Activated CD8-positive, alpha-beta T cell treated with anti-CD3 and anti-CD28 coated beads, Interleukin-2, amount 10 ng/mL, durations not matched to agents 7 days and 5 days (primary cell): ENCODE data around the gene MRNIP. TPM values are rescaled to one million over a fixed set of nuclear protein-coding genes. Genes with fewer than 3 reads are reported as not detected.
A peak's percentile ranks its signal among the peaks of the same experiment; 100 is the strongest.

Experiments
- ATAC-seq: fragments of 150-1000 bp; cut with Tn5 transposase; one replicate; pipeline ENCODE4 v1.10.0; 2021; ENCODE audit warnings: moderate library complexity
- CTCF ChIA-PET: fragments of 350-600 bp; sonication (Branson Sonifier 250); formaldehyde crosslinking; loops from one replicate; lab custom pipeline; 2021; ENCODE audit warnings: antibody characterized with exemption; lab: Charles Lee
- POLR2A ChIA-PET: fragments of 350-600 bp; sonication (Branson Sonifier 250); formaldehyde crosslinking; loops from one replicate; lab custom pipeline; 2021; ENCODE audit warnings: antibody characterized with exemption; lab: Charles Lee
- DNase-seq: peaks from one replicate; pipeline ENCODE4 v3.0.0-alpha.2; 2020
- H3K27ac Mint-ChIP-seq: one replicate; pipeline ENCODE4 v1.8.0; 2021; ENCODE audit warnings: mild to moderate bottlenecking, mixed read lengths
- H3K27me3 Mint-ChIP-seq: one replicate; pipeline ENCODE4 v1.8.0; 2021; ENCODE audit warnings: low read depth, mixed read lengths
- H3K36me3 Mint-ChIP-seq: one replicate; pipeline ENCODE4 v1.8.0; 2021; ENCODE audit warnings: low read depth, mixed read lengths
- H3K4me1 Mint-ChIP-seq: one replicate; pipeline ENCODE4 v1.8.0; 2021; ENCODE audit warnings: low read depth, mixed read lengths
- H3K4me3 Mint-ChIP-seq: one replicate; pipeline ENCODE4 v1.8.0; 2021; ENCODE audit warnings: mild to moderate bottlenecking, mixed read lengths
- H3K9me3 Mint-ChIP-seq: one replicate; pipeline ENCODE4 v1.8.0; 2022; ENCODE audit warnings: mixed read lengths; ENCODE audit not compliant: insufficient read depth
- total RNA-seq, 2 experiments: library from RNA; stranded (reverse); gene quantifications; one replicate each; pipeline ENCODE4 v1.2.3, GENCODE V29; 2021

MRNIP gene
- total RNA-seq, 2 experiments from 2014 or later, result 16.1 to 17.1 TPM

DNA sequence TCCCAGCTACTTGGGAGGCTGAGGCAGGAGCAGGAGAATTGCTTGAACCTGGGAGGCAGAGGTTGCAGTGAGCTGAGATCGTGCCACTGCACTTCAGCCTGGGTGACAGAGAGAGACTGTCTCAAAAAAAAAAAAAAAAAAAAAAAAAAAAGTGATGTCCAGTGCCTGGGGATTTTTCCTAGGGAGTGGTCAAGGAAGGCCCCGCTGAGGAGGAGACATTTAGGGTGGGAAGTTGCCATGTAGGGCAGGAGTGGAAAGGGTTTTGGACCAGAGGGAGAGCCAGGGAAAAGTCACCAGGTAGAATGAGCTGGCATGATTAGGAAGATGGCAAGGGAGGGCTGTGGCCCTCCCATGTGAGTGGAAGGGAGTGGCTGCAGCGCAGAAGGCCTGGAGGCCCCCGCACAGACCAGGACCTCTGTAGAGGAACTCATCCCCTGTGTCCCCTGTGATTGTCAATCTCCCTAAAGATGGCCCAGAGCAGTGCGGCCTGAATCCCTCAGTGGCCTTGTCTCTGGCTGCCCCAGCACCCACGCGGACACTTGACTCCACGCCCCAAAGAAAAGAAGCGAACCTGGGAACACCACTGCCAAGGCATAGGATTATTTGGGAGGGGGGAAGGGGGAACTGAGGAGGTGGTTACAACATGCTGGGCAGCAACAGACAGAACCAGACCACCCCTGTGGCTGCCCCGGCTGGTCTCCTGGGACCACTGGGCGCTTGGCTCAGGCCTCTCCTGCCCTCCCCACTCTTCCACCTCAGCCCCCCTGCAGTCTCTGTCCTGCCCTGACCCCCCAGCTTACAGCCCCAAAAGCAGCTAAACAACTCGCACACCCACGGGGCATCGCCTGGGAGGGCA is 40.5 kb downstream of the MRNIP start:
- H3K4me1 Mint-ChIP-seq, result peaks cover 47% of the 10 kb centered on the region
- H3K36me3 Mint-ChIP-seq, result peaks cover 22% of the 10 kb centered on the region
- ATAC-seq (no peak), DNase-seq (no peak)
- no peaks in the 10 kb centered on the region for H3K9me3 Mint-ChIP-seq
- H3K27ac Mint-ChIP-seq, result peak overlapping the region; percentile 86
- H3K4me3 Mint-ChIP-seq, result peak overlapping the region; percentile 74
- no peaks in the 10 kb centered on the region for H3K27me3 Mint-ChIP-seq
- ChIA-PET CTCF (interaction anchor here (0.8 to 3.0 kb wide), 2 partner anchors 9 to 23 kb away, joined by 3 to 13 read pairs; partner anchors contain the start of gene LTC4S), POLR2A (interaction anchor here (0.7 kb wide), 1 partner anchor 12 kb away, joined by 4 read pairs; no protein-coding TSS in a partner anchor)

DNA sequence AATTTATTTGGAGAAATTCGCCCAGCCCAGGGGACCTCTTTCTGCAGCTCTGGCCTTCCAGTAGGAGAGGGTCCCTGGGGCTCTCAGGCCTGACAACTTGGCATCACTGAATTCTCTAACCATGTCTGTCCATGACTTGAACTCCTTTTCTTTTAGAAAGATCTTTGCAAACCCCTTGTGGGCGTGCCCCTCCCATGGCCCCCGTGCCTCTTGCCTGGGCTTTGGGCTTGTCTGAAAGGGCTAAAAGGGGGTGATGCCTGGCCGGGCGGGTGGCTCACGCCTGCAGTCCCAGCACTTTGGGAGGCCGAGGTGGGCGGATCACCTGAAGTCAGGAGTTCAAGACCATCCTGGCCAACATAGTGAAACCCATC is 41.2 kb downstream of the MRNIP start:
- Mint-ChIP-seq H3K27ac (no peak overlapping the region), H3K4me3 (peak overlapping the region; percentile 15), H3K4me1 (peaks cover 41% of the 10 kb centered on the region), H3K9me3 (no peaks in the 10 kb centered on the region), H3K36me3 (peaks cover 22% of the 10 kb centered on the region), H3K27me3 (no peaks in the 10 kb centered on the region)
- CTCF ChIA-PET, result interaction anchor here (0.8 kb wide), 1 partner anchor 9 kb away, joined by 3 read pairs; no protein-coding TSS in a partner anchor
- POLR2A ChIA-PET, result interaction anchor here (0.6 kb wide), 1 partner anchor 85 kb away, joined by 3 read pairs; the partner anchor contains the start of gene MAML1
- ATAC-seq (no peak), DNase-seq (no peak)

DNA sequence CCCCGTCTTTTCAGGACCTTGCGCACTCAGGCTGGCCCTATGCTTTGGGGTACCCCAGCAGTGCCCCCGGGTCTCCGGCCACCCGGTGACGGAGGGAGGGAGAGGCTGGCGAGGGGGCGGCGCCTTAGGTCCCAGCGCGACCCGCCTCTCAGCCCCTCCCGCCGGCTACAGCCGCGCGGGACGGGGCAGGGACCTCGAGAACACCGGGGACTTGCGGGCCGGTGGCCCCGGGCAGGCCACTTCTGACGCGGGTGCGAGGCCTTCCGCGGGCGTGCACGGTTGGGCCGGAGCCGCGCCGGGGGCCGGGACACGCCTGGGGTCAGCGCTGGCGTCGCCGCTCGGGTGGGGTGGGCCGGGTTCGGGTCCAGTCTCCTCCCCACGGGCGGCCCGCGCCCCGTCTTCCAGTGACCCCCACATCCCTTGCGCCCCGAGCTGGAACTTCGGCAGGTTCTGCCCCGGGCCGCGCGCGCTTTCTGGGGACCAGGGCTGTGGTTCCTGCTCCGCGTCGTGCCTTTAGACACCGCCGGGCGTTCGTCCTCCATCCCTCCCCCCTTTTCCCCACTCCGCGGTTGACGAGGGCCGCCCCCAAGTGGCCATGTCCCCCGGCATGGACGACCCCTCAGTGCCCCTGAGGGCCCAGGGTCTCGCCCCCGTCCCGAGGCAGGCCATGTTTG is 41.7 kb downstream of the MRNIP start:
- H3K9me3 Mint-ChIP-seq, result no peaks in the 10 kb centered on the region
- H3K27me3 Mint-ChIP-seq, result no peaks in the 10 kb centered on the region
- ChIA-PET CTCF (no interaction called here), POLR2A (interaction anchor here (0.6 kb wide), 2 partner anchors 8 to 84 kb away, joined by 3 read pairs; partner anchors contain the start of gene MAML1)
- ATAC-seq (no peak), DNase-seq (no peak)
- H3K4me3 Mint-ChIP-seq, result no peak overlapping the region
- peaks cover 36% of the 10 kb centered on the region for H3K4me1 Mint-ChIP-seq
- H3K27ac Mint-ChIP-seq, result no peak overlapping the region
- peaks cover 18% of the 10 kb centered on the region for H3K36me3 Mint-ChIP-seq

DNA sequence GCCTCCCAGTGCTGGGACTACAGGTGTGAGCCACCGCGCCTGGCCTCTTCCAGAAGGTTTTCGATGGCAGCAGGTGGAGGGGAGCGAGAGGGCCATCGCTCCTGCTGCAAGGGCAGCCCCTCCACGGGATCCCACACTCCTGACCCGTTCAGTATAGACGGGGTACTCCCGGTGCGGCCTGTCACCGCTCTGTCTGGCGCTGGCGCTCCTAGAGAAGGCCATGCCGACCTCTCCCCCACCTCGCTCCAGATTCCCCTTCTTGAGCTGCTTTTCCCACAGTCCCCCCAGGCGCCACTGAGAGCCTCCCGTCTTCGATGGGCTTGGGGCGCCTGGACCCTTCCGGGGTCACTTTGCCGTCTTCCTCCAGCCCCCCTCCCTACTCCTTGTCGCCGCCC is 42.2 kb downstream of the MRNIP start:
- peaks cover 33% of the 10 kb centered on the region for H3K4me1 Mint-ChIP-seq

DNA sequence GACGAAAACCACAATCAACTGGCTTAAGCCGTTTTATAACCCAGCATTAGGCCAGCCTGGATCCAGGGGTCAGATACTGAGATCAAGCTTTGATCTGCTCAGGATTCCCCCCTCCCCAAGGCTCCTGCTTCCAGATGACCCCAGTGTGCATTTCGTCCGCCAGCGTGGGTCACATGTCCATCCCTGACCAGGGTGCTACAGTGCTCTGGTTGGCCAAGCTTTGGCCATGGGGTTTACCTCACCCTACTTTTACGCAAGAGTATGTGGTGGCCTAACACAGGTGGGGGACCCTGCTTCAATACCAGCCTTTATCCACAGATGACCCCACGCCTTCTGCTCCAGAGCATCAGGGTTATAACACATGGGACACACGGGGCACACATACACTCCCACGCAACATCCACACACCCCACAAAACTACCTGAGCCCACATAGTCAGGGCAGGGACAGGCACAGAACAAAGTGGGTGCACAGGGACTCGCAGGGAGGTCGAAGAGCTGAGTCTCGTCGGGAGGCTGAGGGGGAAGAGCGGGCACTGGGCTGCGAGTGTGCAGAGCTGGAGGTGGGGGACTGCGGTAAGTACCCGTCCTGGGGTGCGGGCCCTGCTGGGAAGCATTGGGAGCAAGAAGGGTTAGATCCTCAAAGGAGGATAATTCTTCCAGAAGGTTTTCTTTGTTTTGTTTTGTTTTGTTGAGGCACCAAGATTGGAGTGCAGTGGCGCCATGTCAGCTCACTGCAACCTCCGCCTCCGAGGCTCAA is 42.9 kb downstream of the MRNIP start:
- no peak overlapping the region for H3K27ac Mint-ChIP-seq
- H3K9me3 Mint-ChIP-seq, result no peaks in the 10 kb centered on the region
- no peak for DNase-seq
- POLR2A ChIA-PET, result no interaction called here
- H3K36me3 Mint-ChIP-seq, result peaks cover 23% of the 10 kb centered on the region
- peaks cover 33% of the 10 kb centered on the region for H3K4me1 Mint-ChIP-seq
- no peaks in the 10 kb centered on the region for H3K27me3 Mint-ChIP-seq
- no peak for ATAC-seq
- no peak overlapping the region for H3K4me3 Mint-ChIP-seq
- CTCF ChIA-PET, result interaction anchor here (0.6 to 0.7 kb wide), 2 partner anchors 9 to 20 kb away, joined by 3 read pairs; no protein-coding TSS in a partner anchor

More for the DNA sequence above, 42.2 kb downstream of the MRNIP start:
- Mint-ChIP-seq H3K27ac (no peak overlapping the region), H3K9me3 (no peaks in the 10 kb centered on the region), H3K4me3 (no peak overlapping the region), H3K36me3 (peaks cover 20% of the 10 kb centered on the region), H3K27me3 (no peaks in the 10 kb centered on the region)
- no peak for ATAC-seq
- ChIA-PET POLR2A (interaction anchor here (0.6 kb wide), 1 partner anchor 7 kb away, joined by 3 read pairs; no protein-coding TSS in a partner anchor), CTCF (no interaction called here)
- DNase-seq, result no peak

DNA sequence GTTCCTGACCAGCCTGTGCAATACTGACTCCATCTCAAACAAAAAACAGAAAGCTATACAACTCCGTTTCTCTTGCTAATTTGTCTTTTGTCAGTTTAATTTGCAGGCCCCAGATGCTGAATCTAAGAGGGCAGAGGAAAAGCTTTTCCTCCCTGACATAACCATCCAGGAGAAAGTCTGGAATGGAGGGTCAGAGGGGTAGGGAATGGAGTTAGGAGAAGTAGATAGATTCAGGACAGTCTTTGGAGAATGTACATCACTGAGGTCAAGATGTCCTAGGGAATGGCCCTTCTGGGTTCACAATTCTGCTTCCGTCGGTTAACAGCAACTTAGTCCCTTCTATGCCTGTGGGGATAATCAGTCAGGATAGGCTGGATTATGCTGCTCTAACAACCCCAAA is 44.5 kb downstream of the MRNIP start:
- POLR2A ChIA-PET, result no interaction called here
- no peaks in the 10 kb centered on the region for H3K27me3 Mint-ChIP-seq
- H3K9me3 Mint-ChIP-seq, result no peaks in the 10 kb centered on the region
- ATAC-seq (no peak), DNase-seq (no peak)
- no peak overlapping the region for H3K4me3 Mint-ChIP-seq
- no peak overlapping the region for H3K27ac Mint-ChIP-seq
- H3K36me3 Mint-ChIP-seq, result peaks cover 28% of the 10 kb centered on the region
- H3K4me1 Mint-ChIP-seq, result peaks cover 19% of the 10 kb centered on the region
- CTCF ChIA-PET, result interaction anchor here (2.2 kb wide), 1 partner anchor 12 kb away, joined by 11 read pairs; no protein-coding TSS in a partner anchor

DNA sequence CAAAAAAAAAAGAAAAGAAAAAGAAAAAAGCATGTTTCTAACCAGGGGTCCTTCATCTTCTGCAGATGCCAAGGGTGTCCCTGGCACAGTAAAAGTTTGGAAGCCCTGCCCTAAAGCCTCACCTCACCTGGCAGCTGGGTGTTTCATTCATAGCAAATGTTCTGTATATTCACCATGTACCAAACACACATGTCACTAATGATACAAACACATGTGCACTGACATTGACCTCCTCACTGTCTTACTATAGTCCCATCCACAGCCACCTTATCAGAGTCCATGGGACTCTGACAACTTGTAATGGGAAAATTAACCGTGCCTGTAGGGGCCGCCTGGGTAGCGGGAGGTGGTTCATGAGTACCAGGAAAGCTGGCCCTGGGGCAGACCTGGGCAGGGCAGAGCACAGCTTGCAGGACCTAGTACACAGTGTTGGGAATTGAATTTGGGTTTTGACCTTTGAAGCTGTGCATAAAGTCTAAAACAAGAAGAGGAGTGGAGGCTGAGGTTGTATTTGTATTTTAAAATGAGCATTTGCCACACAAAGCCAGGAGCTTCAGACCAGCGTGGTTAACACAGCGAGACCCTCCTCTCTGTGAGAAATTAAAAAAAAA is 45.5 kb downstream of the MRNIP start:
- peaks cover 11% of the 10 kb centered on the region for H3K4me1 Mint-ChIP-seq
- H3K27ac Mint-ChIP-seq, result no peak overlapping the region
- H3K27me3 Mint-ChIP-seq, result no peaks in the 10 kb centered on the region
- no peak for ATAC-seq
- ChIA-PET POLR2A (no interaction called here), CTCF (interaction anchor here (2.2 kb wide), 1 partner anchor 11 kb away, joined by 11 read pairs; no protein-coding TSS in a partner anchor)
- peaks cover 26% of the 10 kb centered on the region for H3K36me3 Mint-ChIP-seq
- no peaks in the 10 kb centered on the region for H3K9me3 Mint-ChIP-seq
- H3K4me3 Mint-ChIP-seq, result no peak overlapping the region
- DNase-seq, result no peak

DNA sequence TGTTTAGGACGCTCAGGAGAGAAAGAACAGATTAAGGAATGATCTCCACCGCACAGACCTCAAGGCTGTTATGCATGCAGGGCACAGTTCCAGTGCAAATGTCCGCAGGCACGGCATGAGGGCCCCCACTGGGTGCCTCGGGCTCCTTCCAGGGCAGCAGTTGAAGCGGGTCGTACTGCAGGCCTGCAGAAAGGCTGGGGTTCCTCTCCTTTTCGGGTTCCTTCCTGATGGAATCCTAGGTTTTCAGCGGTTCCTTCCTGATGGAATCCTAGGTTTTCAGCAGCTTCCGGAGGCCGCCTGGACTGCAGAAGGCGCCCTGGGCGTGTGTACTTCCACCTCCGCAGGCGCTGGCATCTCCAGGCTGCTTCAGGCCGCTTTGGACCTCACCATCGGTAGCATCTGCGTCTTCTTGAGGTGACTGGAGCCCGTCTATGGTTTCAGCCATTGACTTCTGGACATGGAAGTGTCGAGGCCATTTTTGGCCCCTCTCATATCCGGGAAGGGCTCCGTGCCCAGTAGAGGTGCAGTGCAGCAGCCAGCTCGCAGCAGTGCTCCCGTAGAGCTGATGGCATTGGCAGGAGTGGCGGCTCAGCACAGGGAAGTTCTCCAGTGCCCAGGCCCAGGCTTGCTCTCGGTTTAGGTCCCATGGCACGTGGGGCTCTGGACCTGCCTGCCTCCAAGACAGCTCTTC is 46.3 kb downstream of the MRNIP start:
- H3K36me3 Mint-ChIP-seq, result peaks cover 26% of the 10 kb centered on the region
- POLR2A ChIA-PET, result interaction anchor here (1.8 kb wide), 1 partner anchor 8 kb away, joined by 9 read pairs; the partner anchor contains the start of gene SQSTM1
- no peak overlapping the region for H3K27ac Mint-ChIP-seq
- no peak overlapping the region for H3K4me3 Mint-ChIP-seq
- CTCF ChIA-PET, result no interaction called here
- H3K4me1 Mint-ChIP-seq, result peaks cover 5% of the 10 kb centered on the region
- ATAC-seq (no peak), DNase-seq (no peak)
- no peaks in the 10 kb centered on the region for H3K27me3 Mint-ChIP-seq
- H3K9me3 Mint-ChIP-seq, result no peaks in the 10 kb centered on the region

DNA sequence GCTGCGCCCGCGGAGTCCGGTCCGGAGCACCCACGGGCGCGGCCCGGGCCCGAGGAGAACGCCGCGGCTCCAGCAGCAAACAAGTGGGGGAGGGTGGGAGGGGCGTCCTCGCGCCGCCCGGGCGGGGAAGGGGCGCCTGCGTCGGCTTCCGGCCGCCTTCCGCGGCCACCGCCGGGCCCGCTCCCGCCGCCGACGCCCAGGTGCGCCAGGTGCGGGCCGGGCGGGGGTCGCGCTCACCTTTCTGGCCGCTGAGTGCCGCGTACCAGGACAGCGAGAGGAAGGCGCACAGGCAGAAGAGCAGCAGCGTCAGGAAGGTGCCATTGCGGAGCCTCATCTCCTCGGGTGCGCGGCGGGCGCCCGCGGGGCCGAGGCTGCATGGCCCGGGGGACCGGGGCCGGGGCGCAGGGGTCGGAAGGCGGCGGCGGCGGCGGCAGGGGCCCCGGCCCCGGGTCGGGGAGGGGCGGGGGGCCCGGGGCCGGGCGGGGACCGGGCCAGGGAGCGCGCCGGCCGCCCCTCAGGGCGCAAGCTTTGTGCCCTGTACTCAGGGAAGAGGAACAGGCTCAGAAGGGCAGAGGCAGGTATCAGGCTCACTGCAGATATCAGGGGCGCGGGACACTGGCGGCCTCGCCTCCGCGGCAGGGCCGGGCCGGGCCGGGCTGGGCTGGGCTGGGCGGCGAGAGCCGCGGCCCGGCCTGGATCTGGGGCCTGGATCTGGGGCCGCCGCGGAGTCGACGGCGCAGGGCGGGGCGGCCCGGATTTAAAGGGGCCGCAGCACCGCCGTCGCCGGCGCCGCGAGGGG is 52.2 kb downstream of the MRNIP start, which contains the start of gene MGAT4B:
Gene MGAT4B, minus strand, starts transcription at position 617 of the 799 bp plus-strand sequence. Its CDS starts 283 bp downstream, at position 334.
- Mint-ChIP-seq H3K36me3 (peaks cover 23% of the 10 kb centered on the region), H3K27ac (peak within 1 kb of the TSS; percentile 79), H3K4me3 (peak within 1 kb of the TSS; percentile 85), H3K9me3 (no peaks in the 10 kb centered on the region), H3K4me1 (peaks cover 27% of the 10 kb centered on the region), H3K27me3 (no peaks in the 10 kb centered on the region)
- ChIA-PET CTCF (interaction anchor here (0.5 to 1.1 kb wide), 2 partner anchors 9 to 43 kb away, joined by 3 read pairs; no protein-coding TSS in a partner anchor), POLR2A (interaction anchor here (0.7 to 3.6 kb wide), 7 partner anchors 9 to 183 kb away, joined by 3 to 29 read pairs (median 4); partner anchors contain the start of genes HNRNPH1 and SQSTM1)
- ATAC-seq (peak; percentile 83), DNase-seq (peak; percentile 75)
